Muscle layer of duodenum (tissue), 2 donors: ENCODE results near the gene PPM1G.
A peak's percentile ranks its signal among the peaks of the same experiment; 100 is the strongest.
"Not testable (repeated sequence)": the region's sequence is repeated elsewhere in the genome, so short reads cannot be mapped to it uniquely, and the experiment has no call there.

ENCODE experiments used
- H3K27ac ChIP-seq: one replicate; pipeline ENCODE4 v1.7.0; 2013; ENCODE audit warnings: mild to moderate bottlenecking, low read length
- H3K27me3 ChIP-seq: one replicate; pipeline ENCODE4 v1.7.0; 2013; ENCODE audit warnings: low read depth, mild to moderate bottlenecking, control low read depth, low read length
- H3K36me3 ChIP-seq, 2 donors: one replicate each; pipeline ENCODE4 v1.7.0; 2013; ENCODE audit warnings: low read length in 2 of 2, control low read depth in 1 of 2, mild to moderate bottlenecking in 1 of 2; ENCODE audit not compliant: insufficient read depth in 2 of 2, control insufficient read depth in 1 of 2
- H3K4me1 ChIP-seq, 2 donors: one replicate each; pipeline ENCODE4 v1.7.0; 2013; ENCODE audit warnings: low read length in 2 of 2, mild to moderate bottlenecking in 2 of 2, control low read depth in 1 of 2, moderate library complexity in 1 of 2; ENCODE audit not compliant: insufficient read depth in 2 of 2, control insufficient read depth in 1 of 2
- H3K4me3 ChIP-seq, 2 donors: one replicate each; pipeline ENCODE4 v1.7.0; 2013; ENCODE audit warnings: low read length in 2 of 2, low read depth in 1 of 2, mild to moderate bottlenecking in 1 of 2
- H3K9me3 ChIP-seq, 2 donors: one replicate each; pipeline ENCODE4 v1.7.0; 2013; ENCODE audit warnings: low read length in 2 of 2, control low read depth in 1 of 2, mild to moderate bottlenecking in 1 of 2; ENCODE audit not compliant: control insufficient read depth in 1 of 2
- donor health status: healthy.

Gene PPM1G

DNA sequence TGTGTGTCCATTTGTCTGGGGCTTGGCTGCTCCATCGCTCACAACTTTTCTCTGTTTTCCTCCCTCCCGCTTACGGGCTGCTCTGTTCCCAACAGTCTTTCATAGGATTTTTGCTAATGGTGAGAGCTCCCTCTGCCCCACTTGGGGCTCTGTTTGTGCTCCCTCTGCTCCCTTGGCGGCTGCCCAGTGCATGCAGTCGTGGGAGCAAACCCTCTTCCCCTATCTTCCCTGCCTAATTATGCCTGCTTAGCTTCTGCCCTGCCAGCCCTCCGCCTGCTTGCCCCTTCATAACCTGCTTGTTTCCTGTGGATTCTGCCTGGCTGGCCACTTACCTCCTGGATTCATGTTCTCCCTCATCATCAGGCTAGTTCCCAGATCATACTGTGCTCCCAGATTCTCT, 26.2 kb upstream of the PPM1G start:
- H3K27ac ChIP-seq: no peak overlapping the region

GRCh38 chr2:27431395-27431794, 22.0 kb upstream of the PPM1G start:
- H3K4me3 ChIP-seq: no peak overlapping the region
- no peaks in the 10 kb centered on the region for H3K9me3 ChIP-seq
- no peaks in the 10 kb centered on the region for H3K27me3 ChIP-seq
- H3K27ac ChIP-seq: no peak overlapping the region
- H3K36me3 ChIP-seq: peaks cover 33 to 38% of the 10 kb centered on the region in 2 donors
- peaks cover 8 to 37% of the 10 kb centered on the region in 2 donors for H3K4me1 ChIP-seq

More for the DNA sequence above, 26.2 kb upstream of the PPM1G start:
- Histone ChIP-seq H3K9me3 (no peaks in the 10 kb centered on the region), H3K4me1 (peaks cover 0 to 19% of the 10 kb centered on the region in 2 donors), H3K4me3 (no peak overlapping the region), H3K36me3 (peaks cover 63 to 75% of the 10 kb centered on the region in 2 donors), H3K27me3 (no peaks in the 10 kb centered on the region)

DNA sequence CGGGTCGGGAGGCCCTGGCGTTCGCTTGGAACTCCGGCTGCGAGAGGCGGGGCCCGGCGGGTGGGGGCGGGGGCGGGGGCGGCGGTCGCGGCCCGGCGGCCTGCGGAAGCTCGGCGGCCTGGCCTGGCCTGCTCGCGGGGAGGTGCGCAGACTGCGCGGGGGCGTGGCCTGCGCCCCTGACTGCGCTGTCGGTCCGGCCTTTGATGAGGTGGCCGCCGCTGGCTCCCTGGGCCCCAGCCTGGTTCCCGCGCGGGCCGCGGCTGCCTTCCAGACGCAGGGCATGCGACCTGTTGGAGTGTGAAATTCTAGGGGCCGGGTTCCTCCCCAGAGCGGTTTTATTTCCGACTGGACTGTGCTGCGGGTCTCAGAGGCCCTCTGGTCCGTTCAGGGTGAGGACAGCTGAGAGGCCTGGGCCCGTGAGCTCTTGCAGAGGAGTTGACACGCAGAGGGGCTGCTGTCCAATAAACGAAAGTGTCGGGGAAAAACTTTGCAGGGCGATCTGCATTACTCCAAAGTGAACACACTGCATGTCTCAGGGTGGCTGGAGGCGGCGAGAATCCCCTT, 19.7 kb upstream of the PPM1G start:
- Histone ChIP-seq H3K9me3 (no peaks in the 10 kb centered on the region), H3K4me3 (peak overlapping the region; percentile 82 to 88), H3K27ac (peak overlapping the region; percentile 85), H3K4me1 (peaks cover 8 to 37% of the 10 kb centered on the region in 2 donors), H3K27me3 (no peaks in the 10 kb centered on the region), H3K36me3 (peaks cover 10 to 15% of the 10 kb centered on the region in 2 donors)

DNA sequence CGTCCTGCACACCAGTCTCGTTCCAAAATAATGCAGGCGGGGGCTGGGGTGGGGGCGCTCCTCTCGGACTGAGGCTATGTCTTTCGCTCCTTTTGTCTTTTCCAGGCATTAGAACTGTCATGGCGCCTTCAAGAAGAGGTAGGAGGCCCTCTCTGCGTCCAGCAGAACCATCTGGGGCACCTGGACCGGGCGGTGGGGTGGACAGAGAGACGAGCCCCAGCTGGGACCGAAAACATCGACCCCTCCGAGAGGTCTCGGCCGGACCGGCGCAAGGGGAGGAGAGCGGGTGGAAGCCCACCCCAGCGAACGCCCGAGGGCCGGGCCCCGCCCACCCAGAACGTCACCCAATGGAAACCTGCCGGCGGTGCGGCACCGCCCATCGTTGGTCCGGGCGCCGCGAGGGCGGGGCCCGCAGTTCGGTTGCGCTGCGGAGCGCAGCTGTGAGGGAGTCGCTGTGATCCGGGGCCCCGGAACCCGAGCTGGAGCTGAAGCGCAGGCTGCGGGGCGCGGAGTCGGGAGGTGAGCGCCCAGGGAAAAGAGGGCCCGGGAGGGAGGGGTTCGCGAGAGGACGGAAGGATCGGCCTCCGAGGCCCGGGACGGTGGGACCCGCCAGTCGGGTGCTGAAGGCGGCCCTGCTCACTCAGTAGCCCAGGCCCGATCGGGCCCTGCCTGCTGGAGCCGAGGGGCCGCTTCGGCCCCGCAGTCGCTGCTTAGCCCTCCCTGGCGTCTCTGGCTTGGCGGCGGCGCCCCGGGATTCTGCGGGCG, 19.0 kb upstream of the PPM1G start, which contains the start of gene NRBP1:
Gene NRBP1 (plus strand): TSS at position 419 of the 765 bp plus-strand sequence. CDS start 4,643 bp downstream, outside the sequence.
- Histone ChIP-seq H3K9me3 (no peaks in the 10 kb centered on the region), H3K27ac (peak within 1 kb of the TSS; percentile 88), H3K4me3 (peak within 1 kb of the TSS; percentile 82 to 88), H3K4me1 (peaks cover 8 to 37% of the 10 kb centered on the region in 2 donors), H3K27me3 (no peaks in the 10 kb centered on the region), H3K36me3 (peaks cover 3 to 8% of the 10 kb centered on the region in 2 donors)

DNA sequence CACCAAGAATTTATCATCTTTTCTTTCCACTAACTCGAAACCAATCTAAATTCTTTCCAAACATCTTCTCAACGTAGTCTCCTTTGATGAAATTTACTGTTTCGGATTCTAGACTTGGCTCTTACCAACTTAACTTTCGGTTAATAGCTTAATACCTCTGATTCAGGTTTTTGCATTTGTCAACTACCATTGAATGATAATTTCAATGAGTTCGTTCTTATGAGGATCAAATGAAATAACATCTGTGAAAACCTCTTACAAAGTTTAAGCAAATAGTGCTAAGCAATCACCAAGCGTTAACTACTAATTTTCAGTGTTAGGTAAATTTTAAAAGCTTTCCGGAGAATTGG, 18.4 kb upstream of the PPM1G start:
- Histone ChIP-seq H3K4me1 (peaks cover 8 to 33% of the 10 kb centered on the region in 2 donors), H3K4me3 (peak overlapping the region; percentile 82 to 88), H3K36me3 (peaks cover 0 to 3% of the 10 kb centered on the region in 2 donors), H3K27me3 (no peaks in the 10 kb centered on the region), H3K27ac (peak overlapping the region; percentile 88), H3K9me3 (no peaks in the 10 kb centered on the region)

DNA sequence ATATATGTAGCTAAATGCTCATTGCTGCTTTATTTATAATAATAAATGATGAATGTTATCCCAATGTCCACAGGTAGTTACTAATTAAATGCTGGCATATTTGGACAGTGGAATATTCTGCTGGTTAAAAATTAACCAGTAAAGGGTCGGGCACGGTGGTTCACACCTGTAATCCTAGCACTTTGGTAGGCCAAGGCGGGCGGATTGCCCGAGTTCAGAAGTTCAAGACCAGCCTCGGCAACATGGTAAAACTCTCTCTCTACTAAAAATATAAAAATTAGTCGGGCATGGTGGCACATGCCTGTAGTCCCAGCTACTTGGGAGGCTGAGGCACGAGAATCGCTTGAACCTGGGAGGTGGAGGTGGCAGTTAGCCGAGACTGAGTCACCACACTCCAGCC, 15.6 kb upstream of the PPM1G start:
- not testable (repeated sequence) for H3K27ac ChIP-seq, H3K9me3 ChIP-seq, H3K4me3 ChIP-seq, H3K27me3 ChIP-seq, H3K36me3 ChIP-seq
- H3K4me1 ChIP-seq: peaks cover 5 to 12% of the 10 kb centered on the region in 2 donors

- Histone ChIP-seq H3K4me3 (no peak overlapping the region), H3K9me3 (no peaks in the 10 kb centered on the region), H3K36me3 (no peaks in the 10 kb centered on the region), H3K27ac (no peak overlapping the region), H3K27me3 (no peaks in the 10 kb centered on the region), H3K4me1 (peaks cover 0 to 5% of the 10 kb centered on the region in 2 donors)
Observed at GRCh38 chr2:27422958-27423357, 13.6 kb upstream of the PPM1G start.

DNA sequence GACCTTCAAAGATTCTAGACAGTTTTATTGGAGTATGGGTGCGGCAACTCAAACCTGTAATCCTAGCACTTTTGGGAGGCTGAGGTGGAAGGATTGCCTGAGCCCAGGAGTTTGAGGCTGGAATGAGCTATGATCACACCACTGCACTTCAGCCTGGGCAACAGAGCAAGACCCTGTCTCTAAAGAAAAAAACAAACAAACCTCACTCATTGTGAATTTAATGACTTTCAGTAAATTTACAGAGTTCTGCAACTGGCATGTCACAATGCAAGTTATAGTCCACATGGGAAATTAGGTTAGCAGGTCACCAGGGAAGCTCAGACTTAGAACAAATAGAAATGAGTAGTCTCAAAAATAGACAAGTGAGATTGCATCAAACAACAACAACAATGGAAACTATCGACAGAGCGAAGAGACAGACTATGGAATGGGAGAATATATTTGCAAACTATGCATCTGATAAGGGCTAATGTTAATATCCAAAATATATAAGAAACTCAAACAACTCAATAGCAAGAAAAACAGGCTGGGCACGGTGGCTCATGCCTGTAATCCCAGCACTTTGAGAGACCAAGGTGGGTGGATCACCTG, 12.4 kb upstream of the PPM1G start:
- H3K4me3 ChIP-seq: no peak overlapping the region
- H3K9me3 ChIP-seq: no peaks in the 10 kb centered on the region
- no peaks in the 10 kb centered on the region for H3K36me3 ChIP-seq
- H3K4me1 ChIP-seq: no peaks in the 10 kb centered on the region
- no peak overlapping the region for H3K27ac ChIP-seq
- no peaks in the 10 kb centered on the region for H3K27me3 ChIP-seq

- no peaks in the 10 kb centered on the region for H3K9me3 ChIP-seq
- no peak overlapping the region for H3K4me3 ChIP-seq
- no peaks in the 10 kb centered on the region for H3K4me1 ChIP-seq
- H3K27ac ChIP-seq: no peak overlapping the region
- H3K27me3 ChIP-seq: no peaks in the 10 kb centered on the region
- no peaks in the 10 kb centered on the region for H3K36me3 ChIP-seq
Observed at GRCh38 chr2:27420996-27421395, 11.6 kb upstream of the PPM1G start.

- Histone ChIP-seq H3K4me3 (no peak overlapping the region), H3K9me3 (no peaks in the 10 kb centered on the region), H3K27me3 (no peaks in the 10 kb centered on the region), H3K36me3 (no peaks in the 10 kb centered on the region), H3K27ac (no peak overlapping the region), H3K4me1 (no peaks in the 10 kb centered on the region)
Observed at GRCh38 chr2:27416151-27416550, 6.8 kb upstream of the PPM1G start.

GRCh38 chr2:27412419-27413152, 3.2 kb upstream of the PPM1G start:
- Histone ChIP-seq H3K27me3 (no peaks in the 10 kb centered on the region), H3K4me1 (peaks cover 4 to 10% of the 10 kb centered on the region in 2 donors), H3K27ac (no peak overlapping the region), H3K9me3 (no peaks in the 10 kb centered on the region), H3K36me3 (no peaks in the 10 kb centered on the region), H3K4me3 (no peak overlapping the region)
